Liver (tissue), 9 donors: Measurements from ENCODE around the gene SPIN1. TPM values are rescaled to one million over a fixed set of nuclear protein-coding genes. Genes with fewer than 3 reads are reported as not detected.

Experiments used
- DNase-seq: peaks from one replicate; pipeline ENCODE4 v3.0.0-alpha.2; 2017; ENCODE audit warnings: low spot score
- H3K27ac ChIP-seq, 2 donors: one replicate each; pipeline ENCODE4 v1.7.0; 2013; ENCODE audit warnings: inconsistent platforms in 2 of 2, low read length in 2 of 2, control low read depth in 1 of 2, low read depth in 1 of 2, mild to moderate bottlenecking in 1 of 2
- H3K27me3 ChIP-seq, 4 donors: one replicate each; pipeline versions ENCODE4 v1.6.1 to v1.7.0; 2013; ENCODE audit warnings: low read length in 3 of 4, inconsistent platforms in 1 of 4, mild to moderate bottlenecking in 1 of 4, moderate library complexity in 1 of 4; ENCODE audit not compliant: control insufficient read depth in 4 of 4, insufficient read depth in 4 of 4
- H3K36me3 ChIP-seq, 4 donors: one replicate each; pipeline versions ENCODE4 v1.6.1 to v1.7.0; 2013; ENCODE audit warnings: low read length in 3 of 4, mild to moderate bottlenecking in 3 of 4, low read depth in 1 of 4, moderate library complexity in 1 of 4; ENCODE audit not compliant: control insufficient read depth in 4 of 4, insufficient read depth in 3 of 4
- H3K4me1 ChIP-seq, 4 donors: one replicate each; pipeline versions ENCODE4 v1.6.1 to v1.7.0; 2013; ENCODE audit warnings: low read length in 3 of 4, mild to moderate bottlenecking in 3 of 4, moderate library complexity in 1 of 4; ENCODE audit not compliant: control insufficient read depth in 4 of 4, insufficient read depth in 4 of 4
- H3K4me3 ChIP-seq, 3 donors: one replicate each; pipeline versions ENCODE4 v1.6.1 to v1.7.0; 2013; ENCODE audit warnings: low read length in 3 of 3, control low read depth in 1 of 3, low read depth in 1 of 3, mild to moderate bottlenecking in 1 of 3
- H3K9ac ChIP-seq, 2 donors: one replicate each; pipeline ENCODE4 v1.7.0; 2013; ENCODE audit warnings: low read length in 2 of 2, mild to moderate bottlenecking in 2 of 2, moderate library complexity in 2 of 2, control low read depth in 1 of 2, low read depth in 1 of 2
- H3K9me3 ChIP-seq, 4 donors: one replicate each; pipeline versions ENCODE4 v1.6.1 to v1.7.0; 2013; ENCODE audit warnings: low read length in 3 of 4; ENCODE audit not compliant: control insufficient read depth in 4 of 4
- FOXA2 ChIP-seq: IDR thresholded peaks from 2 replicates; pipeline ENCODE4 v1.6.1; 2016; ENCODE audit warnings: antibody characterized with exemption
- HNF4A ChIP-seq, 2 donors: conservative IDR thresholded peaks; 2 replicates each; pipeline ENCODE4 v1.6.1; 2016; ENCODE audit warnings: antibody characterized with exemption in 2 of 2, mild to moderate bottlenecking in 2 of 2
- HNF4G ChIP-seq: IDR thresholded peaks from 2 replicates; pipeline ENCODE4 v1.6.1; 2016; ENCODE audit warnings: antibody characterized with exemption
- JUND ChIP-seq, 2 donors: IDR thresholded peaks; 2 replicates each; pipeline ENCODE4 v1.6.1; 2016; ENCODE audit warnings: antibody characterized with exemption in 2 of 2
- NR2F2 ChIP-seq: IDR thresholded peaks from 2 replicates; pipeline ENCODE4 v1.6.1; 2016; ENCODE audit warnings: antibody characterized with exemption
- RAD21 ChIP-seq, 2 donors: IDR thresholded peaks; 2 replicates each; pipeline ENCODE4 v1.6.1; 2016; ENCODE audit warnings: antibody characterized with exemption in 2 of 2, mild to moderate bottlenecking in 2 of 2
- RXRA ChIP-seq, 2 donors: IDR thresholded peaks; 2 replicates each; pipeline ENCODE4 v1.6.1; 2017 to 2018; ENCODE audit warnings: antibody characterized with exemption in 2 of 2, mild to moderate bottlenecking in 1 of 2
- SP1 ChIP-seq: IDR thresholded peaks from 2 replicates; pipeline ENCODE4 v1.6.1; 2018; ENCODE audit warnings: antibody characterized with exemption, mild to moderate bottlenecking
- YY1 ChIP-seq: IDR thresholded peaks from 2 replicates; pipeline ENCODE4 v1.6.1; 2016; ENCODE audit warnings: antibody characterized with exemption, mild to moderate bottlenecking
- ZBTB33 ChIP-seq: IDR thresholded peaks from 2 replicates; pipeline ENCODE4 v1.6.1; 2016; ENCODE audit warnings: antibody characterized with exemption
- WGBS: extraction: QIAGEN DNeasy Blood & Tissue Kit; methylation state at CpG from one replicate; pipeline ENCODE4 v1.1.7; 2013; 5-methylcytosine and 5-hydroxymethylcytosine counted together
- polyA plus RNA-seq, 2 donors: library from polyadenylated mRNA; stranded (reverse) in 1 of 2; unstranded in 1 of 2; fragments of 200-250 nt in 1 of 2; fragments of >200 nt in 1 of 2; fragmentation: Nextera tagmentation in 1 of 2; extraction: Ambion mirVana in 1 of 2; gene quantifications; one replicate each; pipeline versions ENCODE4 v1.2.1 to v1.2.3, GENCODE V29; 2013 to 2015
- total RNA-seq, 2 donors: library from RNA; depleted of rRNA; stranded (reverse); fragments of >200 nt; gene quantifications; one replicate each; pipeline ENCODE4 v1.2.3, GENCODE V29; 2014
- TF ChIP-seq, protein P1 (sequence below): IDR thresholded peaks from 2 replicates; pipeline ENCODE4 v1.6.1; 2016; ENCODE audit warnings: antibody characterized with exemption
- TF ChIP-seq, protein P2 (sequence below): fragments of 150-350 bp; IDR thresholded peaks from 2 replicates; pipeline ENCODE4 v1.5.1; 2017; ENCODE audit warnings: improper control_type of control experiment, low read depth, low read length; ENCODE audit not compliant: missing input control
- donor health status: healthy.
- donor health status: healthy.
- donor health status: healthy.
- donor health status: healthy.
- donor health status: healthy.

The SPIN1 gene
- total and polyA plus RNA-seq, 4 donors: 9.0 to 30.3 (median 18.6) TPM

- DNase-seq: no peak
- no peaks in the 10 kb centered on the region for H3K36me3 ChIP-seq
- H3K9me3 ChIP-seq: no peaks in the 10 kb centered on the region
- no peak overlapping the region for H3K4me3 ChIP-seq
- no peak overlapping the region for H3K27ac ChIP-seq
- TF ChIP-seq, protein P1, sequence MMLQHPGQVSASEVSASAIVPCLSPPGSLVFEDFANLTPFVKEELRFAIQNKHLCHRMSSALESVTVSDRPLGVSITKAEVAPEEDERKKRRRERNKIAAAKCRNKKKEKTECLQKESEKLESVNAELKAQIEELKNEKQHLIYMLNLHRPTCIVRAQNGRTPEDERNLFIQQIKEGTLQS: no peak
- TF ChIP-seq HNF4G (no peak), YY1 (no peak), RAD21 (IDR thresholded peaks at IDR 0.05) (no peak), FOXA2 (no peak), NR2F2 (no peak), SP1 (no peak), RXRA (IDR thresholded peaks at IDR 0.05) (no peak), HNF4A (conservative IDR thresholded peaks at IDR 0.05) (no peak)
- TF ChIP-seq, protein P2, sequence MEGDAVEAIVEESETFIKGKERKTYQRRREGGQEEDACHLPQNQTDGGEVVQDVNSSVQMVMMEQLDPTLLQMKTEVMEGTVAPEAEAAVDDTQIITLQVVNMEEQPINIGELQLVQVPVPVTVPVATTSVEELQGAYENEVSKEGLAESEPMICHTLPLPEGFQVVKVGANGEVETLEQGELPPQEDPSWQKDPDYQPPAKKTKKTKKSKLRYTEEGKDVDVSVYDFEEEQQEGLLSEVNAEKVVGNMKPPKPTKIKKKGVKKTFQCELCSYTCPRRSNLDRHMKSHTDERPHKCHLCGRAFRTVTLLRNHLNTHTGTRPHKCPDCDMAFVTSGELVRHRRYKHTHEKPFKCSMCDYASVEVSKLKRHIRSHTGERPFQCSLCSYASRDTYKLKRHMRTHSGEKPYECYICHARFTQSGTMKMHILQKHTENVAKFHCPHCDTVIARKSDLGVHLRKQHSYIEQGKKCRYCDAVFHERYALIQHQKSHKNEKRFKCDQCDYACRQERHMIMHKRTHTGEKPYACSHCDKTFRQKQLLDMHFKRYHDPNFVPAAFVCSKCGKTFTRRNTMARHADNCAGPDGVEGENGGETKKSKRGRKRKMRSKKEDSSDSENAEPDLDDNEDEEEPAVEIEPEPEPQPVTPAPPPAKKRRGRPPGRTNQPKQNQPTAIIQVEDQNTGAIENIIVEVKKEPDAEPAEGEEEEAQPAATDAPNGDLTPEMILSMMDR: no peak
- H3K9ac ChIP-seq: no peak overlapping the region
- 90% methylated on average over 3 of the region's 3 CpGs for WGBS
- no peaks in the 10 kb centered on the region for H3K4me1 ChIP-seq
- no peaks in the 10 kb centered on the region for H3K27me3 ChIP-seq
These were observed 134.8 kb downstream of the SPIN1 start for GRCh38 chr9:88523056-88523455.

GRCh38 chr9:88524911-88525310 lies 136.7 kb downstream of the SPIN1 start:
- H3K27me3 ChIP-seq: no peaks in the 10 kb centered on the region
- no peaks in the 10 kb centered on the region for H3K4me1 ChIP-seq
- 90% methylated on average over 8 of the region's 8 CpGs for WGBS
- no peak for DNase-seq
- H3K36me3 ChIP-seq: no peaks in the 10 kb centered on the region
- H3K9me3 ChIP-seq: no peaks in the 10 kb centered on the region
- H3K4me3 ChIP-seq: no peak overlapping the region
- no peak overlapping the region for H3K9ac ChIP-seq
- TF ChIP-seq NR2F2: no peak
- no peak for TF ChIP-seq JUND (IDR thresholded peaks at IDR 0.05)
- no peak for TF ChIP-seq RAD21 (IDR thresholded peaks at IDR 0.05)
- no peak for TF ChIP-seq RXRA (IDR thresholded peaks at IDR 0.05)
- TF ChIP-seq, protein P2: no peak
- H3K27ac ChIP-seq: no peak overlapping the region

DNA sequence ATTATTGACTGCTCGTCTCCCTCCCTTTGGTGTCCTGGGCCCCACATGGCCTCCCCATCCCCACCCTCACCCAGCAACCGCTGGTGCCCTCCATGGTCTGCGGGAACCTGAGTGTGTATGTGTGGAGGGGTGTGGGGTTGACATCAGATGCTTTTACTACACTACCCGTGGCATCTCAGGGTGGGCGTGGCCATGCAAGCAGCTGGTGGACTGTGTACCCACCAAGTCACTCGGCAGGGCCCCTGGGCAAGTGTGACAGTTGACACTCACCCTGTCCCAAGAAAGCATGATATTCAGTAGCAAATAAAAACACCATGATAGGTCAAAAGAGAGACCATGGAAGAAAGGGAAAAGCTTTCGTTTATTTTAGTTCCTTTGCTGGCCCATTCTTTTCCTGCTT lies 139.4 kb downstream of the SPIN1 start:
- no peak overlapping the region for H3K27ac ChIP-seq
- 81% methylated on average over 7 of the region's 7 CpGs for WGBS
- H3K4me1 ChIP-seq: peaks cover 0 to 8% (median 6%) of the 10 kb centered on the region in 4 donors
- H3K36me3 ChIP-seq: no peaks in the 10 kb centered on the region
- H3K4me3 ChIP-seq: no peak overlapping the region
- no peak overlapping the region for H3K9ac ChIP-seq
- no peak for DNase-seq
- TF ChIP-seq NR2F2: no peak
- no peak for TF ChIP-seq HNF4A (conservative IDR thresholded peaks at IDR 0.05)
- TF ChIP-seq ZBTB33: no peak
- H3K27me3 ChIP-seq: peaks cover 0 to 4% (median 1%) of the 10 kb centered on the region in 4 donors
- no peaks in the 10 kb centered on the region for H3K9me3 ChIP-seq

Other genes with a start within 250 kb of the SPIN1 start
- gene SPATA31C2, start 250.0 kb upstream of the SPIN1 start, total RNA-seq: not detected
- not detected for gene SPATA31C2, start 250.0 kb upstream of the SPIN1 start, polyA plus RNA-seq
- gene NXNL2, start 146.7 kb downstream of the SPIN1 start, total RNA-seq: under 1 TPM in 1 of 2 donors, not detected in 1; 0.09 TPM
- under 1 TPM in 1 of 2 donors, not detected in 1; 0.14 TPM for gene NXNL2, start 146.7 kb downstream of the SPIN1 start, polyA plus RNA-seq